K562 (cell line): Measurements from ENCODE around the gene GCSAM. TPM values are rescaled to one million over a fixed set of nuclear protein-coding genes. Genes with fewer than 3 reads are reported as not detected.

Source experiments
- ATAC-seq: fragments of 200-7000 bp; cut with Tn5 transposase; 3 replicates; pipeline ENCODE4 v1.9.1; 2020; ENCODE audit warnings: moderate library complexity
- BruUV-seq: library from RNA; stranded (reverse); fragments of 400-500 nt; replicated peaks from 2 replicates; lab custom pipeline; 2021; lab: Mats Ljungman, UMichigan
- CTCF ChIA-PET: fragments of 300-600 bp; formaldehyde crosslinking; extraction: SDS; loops from one replicate; lab custom pipeline; 2021; ENCODE audit warnings: low intra/inter-chr PET ratio; lab: Yijun Ruan, JAX
- POLR2A ChIA-PET: fragments of 300-600, 350-650 bp; sonication (Branson Sonifier 250); formaldehyde crosslinking; extraction: SDS; loops from one replicate; lab custom pipeline; 2021; ENCODE audit warnings: antibody characterized with exemption, inconsistent platforms; lab: Yijun Ruan, JAX
- DNase-seq, 4 experiments: peaks; one replicate each; pipeline versions ENCODE4 v3.0.0 to v3.0.0-alpha.2; 2011 to 2018; ENCODE audit warnings: low spot score in 3 of 4, mixed read lengths in 3 of 4; ENCODE audit errors: extremely low read depth in 1 of 4
- FAIRE-seq: peaks from 2 replicates; lab custom pipeline; 2011; peaks lifted over from hg19 to GRCh38; lab: Jason Lieb, UNC
- H2AFZ ChIP-seq: 2 replicates; pipeline ENCODE4 v1.6.0; 2011; ENCODE audit warnings: low read depth, low read length, control low read depth, inconsistent platforms
- H3K27ac ChIP-seq: fragments of 200-600 bp; 3 replicates; pipeline ENCODE4 v1.8.0; 2011; ENCODE audit warnings: low read depth, mild to moderate bottlenecking, control low read depth, inconsistent platforms, low read length, moderate library complexity, mixed read lengths; ENCODE audit errors: extremely low read depth
- H3K27me3 ChIP-seq, 2 experiments: fragments of 300-600 bp in 1 of 2; 2 replicates in 1 of 2; 3 replicates in 1 of 2; pipeline versions ENCODE4 v1.6.0 to v1.8.0; 2011; ENCODE audit warnings: inconsistent platforms in 2 of 2, low read length in 2 of 2, mild to moderate bottlenecking in 1 of 2, mixed read lengths in 1 of 2, moderate library complexity in 1 of 2; ENCODE audit not compliant: control insufficient read depth in 2 of 2, insufficient read depth in 2 of 2
- H3K36me3 ChIP-seq: fragments of 300-600 bp; 3 replicates; pipeline ENCODE4 v1.8.0; 2011; ENCODE audit warnings: mild to moderate bottlenecking, low read length, inconsistent platforms; ENCODE audit not compliant: control insufficient read depth, insufficient read depth
- H3K4me1 ChIP-seq, 2 experiments: fragments of 200-600 bp in 1 of 2; replicated peaks in 1 of 2; 2 replicates in 1 of 2; 3 replicates in 1 of 2; pipeline versions ENCODE4 v1.5.1 to v1.8.0; 2011; ENCODE audit warnings: inconsistent platforms in 2 of 2, low read length in 2 of 2, mild to moderate bottlenecking in 1 of 2, mixed read lengths in 1 of 2, moderate library complexity in 1 of 2; ENCODE audit not compliant: control insufficient read depth in 2 of 2, insufficient read depth in 2 of 2
- H3K4me2 ChIP-seq: 2 replicates; pipeline ENCODE4 v1.6.1; 2011; ENCODE audit warnings: low read length, control low read depth, inconsistent platforms, mixed read lengths; ENCODE audit not compliant: insufficient read depth
- H3K4me3 ChIP-seq: fragments of 200-600 bp; sonication (generic), shearing (Covaris generic); 2 replicates; pipeline ENCODE4 v1.5.1; 2016; ENCODE audit warnings: control low read depth, inconsistent platforms
- H3K79me2 ChIP-seq: fragments of 200-600 bp; 3 replicates; pipeline ENCODE4 v1.8.0; 2011; ENCODE audit warnings: low read length, inconsistent platforms; ENCODE audit not compliant: control insufficient read depth, insufficient read depth
- H3K9ac ChIP-seq, 2 experiments: 2 replicates each; pipeline versions ENCODE4 v1.6.0 to v1.6.1; 2011; ENCODE audit warnings: low read depth in 2 of 2, low read length in 2 of 2, control low read depth in 1 of 2, inconsistent platforms in 1 of 2, mild to moderate bottlenecking in 1 of 2, mixed read lengths in 1 of 2; ENCODE audit not compliant: insufficient read depth in 1 of 2
- H3K9me1 ChIP-seq: one replicate; pipeline ENCODE4 v1.6.0; 2011; ENCODE audit warnings: inconsistent platforms, mild to moderate bottlenecking, low read length, moderate library complexity; ENCODE audit not compliant: control insufficient read depth, insufficient read depth
- H3K9me3 ChIP-seq: replicated peaks from 2 replicates; pipeline ENCODE4 v1.5.1; 2011; ENCODE audit warnings: low read depth, low read length, inconsistent platforms; ENCODE audit not compliant: control insufficient read depth, insufficient read depth
- H4K20me1 ChIP-seq: replicated peaks from 2 replicates; pipeline ENCODE4 v1.6.1; 2011; ENCODE audit warnings: low read length, inconsistent platforms, mixed read lengths; ENCODE audit not compliant: control insufficient read depth, insufficient read depth
- IRF9 ChIP-seq: fragments of 450-650 bp; IDR thresholded peaks from 2 replicates; pipeline ENCODE4 v1.6.1; 2016; ENCODE audit warnings: missing biosample characterization, missing genetic modification characterization
- SREBF2 ChIP-seq: sonication (generic); formaldehyde crosslinking; IDR thresholded peaks from 2 replicates; pipeline ENCODE4 v1.4.0; 2020; ENCODE audit warnings: mild to moderate bottlenecking, missing genetic modification reagents
- WGBS: fragments of 100-300 bp; shearing (Covaris generic); methylation state at CpG from one replicate; pipeline ENCODE4 v1.1.6; 2016; ENCODE audit warnings: low coverage, mixed read lengths; ENCODE audit not compliant: insufficient coverage; ENCODE audit errors: missing lambda C conversion rate; 5-methylcytosine and 5-hydroxymethylcytosine counted together
- in situ Hi-C: fragments of 300-500 bp; cut with MboI; formaldehyde crosslinking; loops from 4 replicates; pipeline ENCODE4 v1.15.0; 2018; ENCODE audit warnings: inconsistent platforms, mixed read lengths
- intact Hi-C: fragments of 100-400 bp; cut with micrococcal nuclease; formaldehyde crosslinking; loops from 2 replicates; pipeline ENCODE4 v1.14.2; 2022
- polyA plus RNA-seq, 8 experiments: library from polyadenylated mRNA; depleted of rRNA in 4 of 8; stranded (reverse) in 5 of 8; unstranded in 3 of 8; fragments of >200 nt; fragmentation: Nextera tagmentation in 2 of 8; fragmentation: Illumina TruSeq in 1 of 8; extraction: Ambion mirVana in 2 of 8; extraction: Trizol in 1 of 8; gene quantifications; 2 replicates each; pipeline versions ENCODE4 v1.2.1 to v1.2.3, GENCODE V29; 2011 to 2014; ENCODE audit warnings: inconsistent platforms in 1 of 8, missing spikeins in 1 of 8
- total RNA-seq, 7 experiments: library from RNA; depleted of rRNA in 6 of 7; stranded (reverse); fragments of >200 nt in 6 of 7; fragmentation: Illumina TruSeq in 2 of 7; extraction: Trizol in 2 of 7; gene quantifications; 2 replicates each; pipeline versions ENCODE4 v1.2.1 to v1.2.3, GENCODE V29; 2011 to 2021; ENCODE audit warnings: low replicate concordance in 1 of 7
- TF ChIP-seq, protein P1 (sequence below): sonication (generic); formaldehyde crosslinking; IDR thresholded peaks from 2 replicates; pipeline ENCODE4 v1.8.0; 2023; ENCODE audit warnings: missing genetic modification reagents, mild to moderate bottlenecking, borderline replicate concordance

GCSAM gene
- total and polyA plus RNA-seq, 9 of the 15 experiments (the other 6 are each of a cell fraction or from before 2014, with no cell fraction given) = 0.10 TPM; not detected in 8

DNA sequence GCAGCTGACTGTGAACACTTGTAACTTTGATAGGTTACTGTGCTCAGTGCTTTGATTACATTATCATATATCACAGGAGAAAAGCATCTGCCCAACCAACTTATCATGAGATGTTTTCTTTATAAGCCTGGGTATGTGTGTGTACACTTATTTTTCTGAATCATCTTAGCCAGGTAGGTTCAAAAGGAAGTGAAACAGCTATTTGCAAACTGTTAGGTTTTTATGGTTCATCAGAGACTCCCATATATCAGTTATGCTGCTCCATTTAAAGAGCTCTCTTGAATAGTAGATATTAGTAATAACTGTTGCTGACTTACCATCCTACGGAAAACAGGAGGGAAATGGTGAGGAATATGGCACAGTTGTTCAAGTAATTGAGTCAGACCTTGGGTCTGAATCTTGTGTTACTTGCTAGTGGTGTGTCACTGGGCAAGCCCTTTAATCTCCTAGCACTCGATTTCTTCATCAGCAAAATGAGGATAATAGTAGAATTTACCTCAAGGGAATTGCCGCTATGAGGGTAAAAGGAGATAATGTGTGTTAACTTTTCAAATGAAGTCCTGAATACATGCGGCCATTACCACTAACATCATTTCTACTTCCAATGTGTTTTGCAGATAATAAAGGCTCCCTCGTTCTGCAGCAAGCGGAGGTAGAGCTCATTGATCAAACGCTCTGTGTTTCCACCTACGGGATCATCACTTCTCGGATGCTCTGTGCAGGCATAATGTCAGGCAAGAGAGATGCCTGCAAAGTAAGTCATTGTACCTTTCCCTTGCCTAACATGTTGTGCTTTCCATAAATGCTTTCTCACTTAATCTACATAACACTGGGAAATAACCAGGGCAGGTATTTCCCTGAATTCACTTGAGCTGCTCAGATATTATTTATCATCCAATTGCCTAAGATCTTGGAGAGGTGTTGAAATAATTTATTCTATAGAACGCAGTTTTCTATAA is 54.6 kb downstream of the GCSAM start:
- intact Hi-C loops = no loop called here
- no peak overlapping the region for H3K27ac ChIP-seq
- FAIRE-seq (no peak), DNase-seq (no peak), ATAC-seq (no peak)
- POLR2A ChIA-PET = no interaction called here
- H3K4me1 ChIP-seq = no peaks in the 10 kb centered on the region; a peak in 1 of 5 replicates
- no TSS peak for BruUV-seq
- TF ChIP-seq IRF9 (tag) (no peak), SREBF2 (no peak)
- TF ChIP-seq, protein P1, sequence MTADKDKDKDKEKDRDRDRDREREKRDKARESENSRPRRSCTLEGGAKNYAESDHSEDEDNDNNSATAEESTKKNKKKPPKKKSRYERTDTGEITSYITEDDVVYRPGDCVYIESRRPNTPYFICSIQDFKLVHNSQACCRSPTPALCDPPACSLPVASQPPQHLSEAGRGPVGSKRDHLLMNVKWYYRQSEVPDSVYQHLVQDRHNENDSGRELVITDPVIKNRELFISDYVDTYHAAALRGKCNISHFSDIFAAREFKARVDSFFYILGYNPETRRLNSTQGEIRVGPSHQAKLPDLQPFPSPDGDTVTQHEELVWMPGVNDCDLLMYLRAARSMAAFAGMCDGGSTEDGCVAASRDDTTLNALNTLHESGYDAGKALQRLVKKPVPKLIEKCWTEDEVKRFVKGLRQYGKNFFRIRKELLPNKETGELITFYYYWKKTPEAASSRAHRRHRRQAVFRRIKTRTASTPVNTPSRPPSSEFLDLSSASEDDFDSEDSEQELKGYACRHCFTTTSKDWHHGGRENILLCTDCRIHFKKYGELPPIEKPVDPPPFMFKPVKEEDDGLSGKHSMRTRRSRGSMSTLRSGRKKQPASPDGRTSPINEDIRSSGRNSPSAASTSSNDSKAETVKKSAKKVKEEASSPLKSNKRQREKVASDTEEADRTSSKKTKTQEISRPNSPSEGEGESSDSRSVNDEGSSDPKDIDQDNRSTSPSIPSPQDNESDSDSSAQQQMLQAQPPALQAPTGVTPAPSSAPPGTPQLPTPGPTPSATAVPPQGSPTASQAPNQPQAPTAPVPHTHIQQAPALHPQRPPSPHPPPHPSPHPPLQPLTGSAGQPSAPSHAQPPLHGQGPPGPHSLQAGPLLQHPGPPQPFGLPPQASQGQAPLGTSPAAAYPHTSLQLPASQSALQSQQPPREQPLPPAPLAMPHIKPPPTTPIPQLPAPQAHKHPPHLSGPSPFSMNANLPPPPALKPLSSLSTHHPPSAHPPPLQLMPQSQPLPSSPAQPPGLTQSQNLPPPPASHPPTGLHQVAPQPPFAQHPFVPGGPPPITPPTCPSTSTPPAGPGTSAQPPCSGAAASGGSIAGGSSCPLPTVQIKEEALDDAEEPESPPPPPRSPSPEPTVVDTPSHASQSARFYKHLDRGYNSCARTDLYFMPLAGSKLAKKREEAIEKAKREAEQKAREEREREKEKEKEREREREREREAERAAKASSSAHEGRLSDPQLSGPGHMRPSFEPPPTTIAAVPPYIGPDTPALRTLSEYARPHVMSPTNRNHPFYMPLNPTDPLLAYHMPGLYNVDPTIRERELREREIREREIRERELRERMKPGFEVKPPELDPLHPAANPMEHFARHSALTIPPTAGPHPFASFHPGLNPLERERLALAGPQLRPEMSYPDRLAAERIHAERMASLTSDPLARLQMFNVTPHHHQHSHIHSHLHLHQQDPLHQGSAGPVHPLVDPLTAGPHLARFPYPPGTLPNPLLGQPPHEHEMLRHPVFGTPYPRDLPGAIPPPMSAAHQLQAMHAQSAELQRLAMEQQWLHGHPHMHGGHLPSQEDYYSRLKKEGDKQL (CRISPR knock-in tag) = no peak
- H3K9me3 ChIP-seq = no peaks in the 10 kb centered on the region
- no peaks in the 10 kb centered on the region for H3K9me1 ChIP-seq
- in situ Hi-C loops = no loop called here
- H3K9ac ChIP-seq = no peak overlapping the region
- H3K27me3 ChIP-seq = no peaks in the 10 kb centered on the region; a peak in 2 of 5 replicates
- WGBS = 4% methylated on average over 10 of the region's 10 CpGs
- no peak overlapping the region for H2AFZ ChIP-seq
- H3K4me3 ChIP-seq = no peak overlapping the region
- H3K36me3 ChIP-seq = no peaks in the 10 kb centered on the region
- no peak overlapping the region for H3K4me2 ChIP-seq
- no peaks in the 10 kb centered on the region for H3K79me2 ChIP-seq
- CTCF ChIA-PET = no interaction called here
- H4K20me1 ChIP-seq = no peaks in the 10 kb centered on the region
